ENCODE results near the gene TNRC6B.

TNRC6B gene

DNA sequence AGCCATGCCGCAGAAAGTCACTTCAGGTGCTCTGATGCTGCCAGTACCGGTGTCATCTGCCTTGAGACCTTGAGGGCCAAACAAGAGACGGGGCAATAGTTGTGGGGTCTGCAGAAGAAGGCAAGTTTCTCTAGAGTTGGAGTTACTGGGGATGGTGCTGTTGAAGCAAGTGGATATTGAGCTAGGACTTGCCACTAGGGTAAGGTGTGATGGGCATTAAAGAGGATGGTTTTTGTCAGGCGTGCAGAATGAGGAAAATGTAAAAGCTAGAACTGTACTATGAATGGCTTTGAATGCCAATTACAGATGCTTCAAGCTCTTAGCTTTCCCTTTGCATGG is 61.6 kb downstream of the TNRC6B start:
- H3K9me3 ChIP-seq (ENCODE audit: low read length) = no peaks in the 10 kb centered on the region
- no peak overlapping the region for H3K4me3 ChIP-seq (ENCODE audit: low read depth, low read length, poor library complexity, severe bottlenecking)
- H3K9ac ChIP-seq (ENCODE audit: low read length) = no peak overlapping the region
- H3K79me2 ChIP-seq (ENCODE audit: insufficient read depth, low read length) = peaks cover 82% of the 10 kb centered on the region
- no peak overlapping the region for H3K4me2 ChIP-seq (ENCODE audit: low read length)
- H2AFZ ChIP-seq (ENCODE audit: low read length) = no peak overlapping the region
- H3K27me3 ChIP-seq (ENCODE audit: insufficient read depth, low read length) = no peaks in the 10 kb centered on the region
- TF ChIP-seq, protein P1, sequence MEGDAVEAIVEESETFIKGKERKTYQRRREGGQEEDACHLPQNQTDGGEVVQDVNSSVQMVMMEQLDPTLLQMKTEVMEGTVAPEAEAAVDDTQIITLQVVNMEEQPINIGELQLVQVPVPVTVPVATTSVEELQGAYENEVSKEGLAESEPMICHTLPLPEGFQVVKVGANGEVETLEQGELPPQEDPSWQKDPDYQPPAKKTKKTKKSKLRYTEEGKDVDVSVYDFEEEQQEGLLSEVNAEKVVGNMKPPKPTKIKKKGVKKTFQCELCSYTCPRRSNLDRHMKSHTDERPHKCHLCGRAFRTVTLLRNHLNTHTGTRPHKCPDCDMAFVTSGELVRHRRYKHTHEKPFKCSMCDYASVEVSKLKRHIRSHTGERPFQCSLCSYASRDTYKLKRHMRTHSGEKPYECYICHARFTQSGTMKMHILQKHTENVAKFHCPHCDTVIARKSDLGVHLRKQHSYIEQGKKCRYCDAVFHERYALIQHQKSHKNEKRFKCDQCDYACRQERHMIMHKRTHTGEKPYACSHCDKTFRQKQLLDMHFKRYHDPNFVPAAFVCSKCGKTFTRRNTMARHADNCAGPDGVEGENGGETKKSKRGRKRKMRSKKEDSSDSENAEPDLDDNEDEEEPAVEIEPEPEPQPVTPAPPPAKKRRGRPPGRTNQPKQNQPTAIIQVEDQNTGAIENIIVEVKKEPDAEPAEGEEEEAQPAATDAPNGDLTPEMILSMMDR (IDR thresholded peaks at IDR 0.05; ENCODE audit: low read length) = no peak
- TF ChIP-seq EZH2 (IDR thresholded peaks at IDR 0.05; ENCODE audit: borderline replicate concordance, low read length) = no peak
- H3K4me1 ChIP-seq (ENCODE audit: insufficient read depth, low read length, severe bottlenecking) = peaks cover 35% of the 10 kb centered on the region
- peaks cover 12% of the 10 kb centered on the region; the same call in 1 of the 2 replicates for H3K36me3 ChIP-seq (ENCODE audit: insufficient read depth, low read length)
- no peak overlapping the region for H3K27ac ChIP-seq (ENCODE audit: low read depth, low read length, poor library complexity, severe bottlenecking)
- H3F3A ChIP-seq (ENCODE audit: insufficient read depth, low read length) = no peaks in the 10 kb centered on the region
- no peaks in the 10 kb centered on the region for H3K9me2 ChIP-seq (ENCODE audit: low read depth, low read length)
- no peaks in the 10 kb centered on the region for H4K20me1 ChIP-seq (ENCODE audit: insufficient read depth, low read length)

GRCh38 chr22:40240160-40240559 is 62.4 kb downstream of the TNRC6B start:
- Histone ChIP-seq H3K36me3 (ENCODE audit: insufficient read depth, low read length) (peaks cover 15% of the 10 kb centered on the region; the same call in 1 of the 2 replicates), H3K4me1 (ENCODE audit: insufficient read depth, low read length, severe bottlenecking) (peaks cover 35% of the 10 kb centered on the region), H2AFZ (ENCODE audit: low read length) (no peak overlapping the region), H3K9ac (ENCODE audit: low read length) (no peak overlapping the region), H3F3A (ENCODE audit: insufficient read depth, low read length) (no peaks in the 10 kb centered on the region), H3K9me2 (ENCODE audit: low read depth, low read length) (no peaks in the 10 kb centered on the region), H4K20me1 (ENCODE audit: insufficient read depth, low read length) (no peaks in the 10 kb centered on the region), H3K27ac (ENCODE audit: low read depth, low read length, poor library complexity, severe bottlenecking) (no peak overlapping the region), H3K4me2 (ENCODE audit: low read length) (no peak overlapping the region), H3K4me3 (ENCODE audit: low read depth, low read length, poor library complexity, severe bottlenecking) (no peak overlapping the region), H3K79me2 (ENCODE audit: insufficient read depth, low read length) (peaks cover 79% of the 10 kb centered on the region), H3K9me3 (ENCODE audit: low read length) (no peaks in the 10 kb centered on the region), H3K27me3 (ENCODE audit: insufficient read depth, low read length) (no peaks in the 10 kb centered on the region)
- TF ChIP-seq, protein P1 (IDR thresholded peaks at IDR 0.05; ENCODE audit: low read length) = no peak
- no peak for TF ChIP-seq EZH2 (IDR thresholded peaks at IDR 0.05; ENCODE audit: borderline replicate concordance, low read length)

GRCh38 chr22:40240686-40241085 is 63.0 kb downstream of the TNRC6B start:
- Histone ChIP-seq H3K4me2 (ENCODE audit: low read length) (no peak overlapping the region), H3K27me3 (ENCODE audit: insufficient read depth, low read length) (no peaks in the 10 kb centered on the region), H3K27ac (ENCODE audit: low read depth, low read length, poor library complexity, severe bottlenecking) (no peak overlapping the region), H3K4me1 (ENCODE audit: insufficient read depth, low read length, severe bottlenecking) (peaks cover 35% of the 10 kb centered on the region), H3K36me3 (ENCODE audit: insufficient read depth, low read length) (peaks cover 17% of the 10 kb centered on the region; the same call in 1 of the 2 replicates), H3K9me3 (ENCODE audit: low read length) (no peaks in the 10 kb centered on the region), H3K4me3 (ENCODE audit: low read depth, low read length, poor library complexity, severe bottlenecking) (no peak overlapping the region), H3K9me2 (ENCODE audit: low read depth, low read length) (no peaks in the 10 kb centered on the region), H3K9ac (ENCODE audit: low read length) (no peak overlapping the region), H3F3A (ENCODE audit: insufficient read depth, low read length) (no peaks in the 10 kb centered on the region), H4K20me1 (ENCODE audit: insufficient read depth, low read length) (no peaks in the 10 kb centered on the region), H3K79me2 (ENCODE audit: insufficient read depth, low read length) (peaks cover 78% of the 10 kb centered on the region), H2AFZ (ENCODE audit: low read length) (no peak overlapping the region)
- TF ChIP-seq, protein P1 (IDR thresholded peaks at IDR 0.05; ENCODE audit: low read length) = no peak
- no peak for TF ChIP-seq EZH2 (IDR thresholded peaks at IDR 0.05; ENCODE audit: borderline replicate concordance, low read length)

All from OCI-LY1 (cell line).